Activated naive CD4-positive, alpha-beta T cell treated with anti-CD3 and anti-CD28 coated beads for 36 hours (primary cell): ENCODE measurements around the gene AGRN. TPM values are rescaled to one million over a fixed set of nuclear protein-coding genes. Genes with fewer than 3 reads are reported as not detected.
"Not testable (repeated sequence)": the region's sequence is repeated elsewhere in the genome, so short reads cannot be mapped to it uniquely, and the experiment has no call there.

Source experiments
- CTCF ChIA-PET: fragments of 350-600 bp; sonication (Branson Sonifier 250); formaldehyde crosslinking; loops from one replicate; lab custom pipeline; 2021; ENCODE audit warnings: antibody characterized with exemption; lab: Charles Lee
- DNase-seq: peaks from one replicate; pipeline ENCODE4 v3.0.0-alpha.2; 2020
- H3K27ac Mint-ChIP-seq: one replicate; pipeline ENCODE4 v1.8.0; 2021; ENCODE audit warnings: mild to moderate bottlenecking, mixed read lengths
- H3K27me3 Mint-ChIP-seq: one replicate; pipeline ENCODE4 v1.8.0; 2021; ENCODE audit warnings: low read depth, mixed read lengths
- H3K36me3 Mint-ChIP-seq: one replicate; pipeline ENCODE4 v1.8.0; 2021; ENCODE audit warnings: low read depth, mixed read lengths
- H3K4me1 Mint-ChIP-seq: one replicate; pipeline ENCODE4 v1.8.0; 2021; ENCODE audit warnings: low read depth, mixed read lengths
- H3K4me3 Mint-ChIP-seq: one replicate; pipeline ENCODE4 v1.8.0; 2021; ENCODE audit warnings: mild to moderate bottlenecking, moderate library complexity, mixed read lengths
- H3K9me3 Mint-ChIP-seq: one replicate; pipeline ENCODE4 v1.8.0; 2021; ENCODE audit warnings: mixed read lengths
- intact Hi-C: fragments of 100-400 bp; cut with micrococcal nuclease; formaldehyde crosslinking; loops from one replicate; pipeline ENCODE4 v1.15.1; 2023
- total RNA-seq, 2 experiments: library from RNA; stranded (reverse); gene quantifications; one replicate each; pipeline ENCODE4 v1.2.3, GENCODE V29; 2021

AGRN gene
- total RNA-seq, 2 experiments from 2014 or later = 30.5 to 35.1 TPM

GRCh38 chr1:1100296-1100695 lies 80.4 kb downstream of the AGRN start:
- Mint-ChIP-seq H3K4me3 (no peak overlapping the region), H3K9me3 (peaks cover 25% of the 10 kb centered on the region), H3K4me1 (peaks cover 54% of the 10 kb centered on the region), H3K27ac (no peak overlapping the region), H3K27me3 (peaks cover 8% of the 10 kb centered on the region), H3K36me3 (peaks cover 22% of the 10 kb centered on the region)
- no peak for DNase-seq
- CTCF ChIA-PET = no interaction called here
- intact Hi-C loops = no loop called here

GRCh38 chr1:1101503-1101902 lies 81.6 kb downstream of the AGRN start:
- Mint-ChIP-seq H3K36me3 (peaks cover 22% of the 10 kb centered on the region), H3K4me1 (peaks cover 54% of the 10 kb centered on the region), H3K4me3 (no peak overlapping the region), H3K27ac (no peak overlapping the region), H3K9me3 (peaks cover 25% of the 10 kb centered on the region), H3K27me3 (peaks cover 8% of the 10 kb centered on the region)
- CTCF ChIA-PET = interaction anchor here (1.8 kb wide), 1 partner anchor 117 kb away, joined by 8 read pairs; no protein-coding TSS in a partner anchor
- DNase-seq = no peak
- intact Hi-C loops = no loop called here

GRCh38 chr1:1104152-1104551 lies 84.2 kb downstream of the AGRN start:
- CTCF ChIA-PET = interaction anchor here (1.4 kb wide), 1 partner anchor 19 kb away, joined by 3 read pairs; no protein-coding TSS in a partner anchor
- Mint-ChIP-seq H3K27ac (peak overlapping the region; percentile 65), H3K9me3 (peaks cover 19% of the 10 kb centered on the region), H3K36me3 (peaks cover 16% of the 10 kb centered on the region), H3K4me1 (peaks cover 45% of the 10 kb centered on the region)
- peak; percentile 58 for DNase-seq
- intact Hi-C loops, H3K4me3 Mint-ChIP-seq, H3K27me3 Mint-ChIP-seq: not testable (repeated sequence)

Other genes with a start within 250 kb of the AGRN start
- gene SAMD11, start 96.2 kb upstream of the AGRN start, total RNA-seq = not detected
- 100 to 1,000 TPM; 113 to 119 TPM for gene NOC2L, start 60.9 kb upstream of the AGRN start, total RNA-seq
- 10 to 100 TPM; 19.4 to 20.2 TPM for gene KLHL17, start 59.5 kb upstream of the AGRN start, total RNA-seq
- under 1 TPM; 0.52 to 0.69 TPM for gene PLEKHN1, start 53.6 kb upstream of the AGRN start, total RNA-seq
- not detected for gene PERM1, start 38.0 kb upstream of the AGRN start, total RNA-seq
- 1 to 10 TPM; 4.1 to 4.7 TPM for gene HES4, start 20.0 kb upstream of the AGRN start, total RNA-seq
- gene ISG15, start 6.6 kb upstream of the AGRN start, total RNA-seq = 100 to 1,000 TPM; 143 to 147 TPM
- not detected for gene RNF223, start 54.2 kb downstream of the AGRN start, total RNA-seq
- 10 to 100 TPM; 14.9 to 18.6 TPM for gene C1orf159, start 96.0 kb downstream of the AGRN start, total RNA-seq
- gene TTLL10, start 153.8 kb downstream of the AGRN start, total RNA-seq = not detected
- 10 to 100 TPM; 30.7 to 31.0 TPM for gene TNFRSF18, start 186.5 kb downstream of the AGRN start, total RNA-seq
- 100 to 1,000 TPM; 107 to 110 TPM for gene TNFRSF4, start 194.0 kb downstream of the AGRN start, total RNA-seq
- gene SDF4, start 211.9 kb downstream of the AGRN start, total RNA-seq = 10 to 100 TPM; 74.7 to 79.5 TPM
- 1 to 10 TPM; 8.7 to 9.9 TPM for gene B3GALT6, start 212.1 kb downstream of the AGRN start, total RNA-seq
- gene C1QTNF12, start 226.6 kb downstream of the AGRN start, total RNA-seq = 1 to 10 TPM; 6.0 to 7.8 TPM